Nephron progenitor cell (in vitro differentiated cells): Measurements from ENCODE around the gene HLCS.

ENCODE experiments used
- DNase-seq: peaks from one replicate; pipeline ENCODE4 v3.0.0; 2021
- H3K27ac Mint-ChIP-seq: 2 replicates; pipeline ENCODE4 v1.8.0; 2021; ENCODE audit warnings: mild to moderate bottlenecking, moderate library complexity, mixed read lengths
- H3K27me3 Mint-ChIP-seq: 2 replicates; pipeline ENCODE4 v1.8.0; 2021; ENCODE audit warnings: mild to moderate bottlenecking, low read depth, mixed read lengths; ENCODE audit not compliant: poor library complexity
- H3K36me3 Mint-ChIP-seq: 2 replicates; pipeline ENCODE4 v1.8.0; 2021; ENCODE audit warnings: low read depth, mixed read lengths
- H3K4me1 Mint-ChIP-seq: 2 replicates; pipeline ENCODE4 v1.8.0; 2021; ENCODE audit warnings: mixed read lengths
- H3K4me3 Mint-ChIP-seq: 2 replicates; pipeline ENCODE4 v1.8.0; 2021; ENCODE audit warnings: mild to moderate bottlenecking, moderate library complexity, mixed read lengths
- H3K9me3 Mint-ChIP-seq: 2 replicates; pipeline ENCODE4 v1.8.0; 2021; ENCODE audit warnings: mild to moderate bottlenecking, moderate library complexity, mixed read lengths
- CTCF ChIP-seq: fragments of 200-600 bp; sonication (generic); IDR thresholded peaks from 2 replicates; pipeline ENCODE4 v1.5.0; 2021; ENCODE audit warnings: antibody characterized with exemption

Gene HLCS

GRCh38 chr21:36845070-36845469 lies 121.4 kb downstream of the HLCS start:
- Mint-ChIP-seq H3K27ac (no peak overlapping the region), H3K27me3 (no peaks in the 10 kb centered on the region), H3K36me3 (peaks cover 5% of the 10 kb centered on the region), H3K4me1 (peaks cover 24% of the 10 kb centered on the region), H3K9me3 (no peaks in the 10 kb centered on the region), H3K4me3 (no peak overlapping the region)
- no peak for TF ChIP-seq CTCF
- no peak for DNase-seq

GRCh38 chr21:36841866-36842265 lies 124.6 kb downstream of the HLCS start:
- H3K27me3 Mint-ChIP-seq, result no peaks in the 10 kb centered on the region
- no peak for TF ChIP-seq CTCF
- no peaks in the 10 kb centered on the region for H3K9me3 Mint-ChIP-seq
- H3K36me3 Mint-ChIP-seq, result peaks cover 5% of the 10 kb centered on the region
- no peak overlapping the region for H3K4me3 Mint-ChIP-seq
- H3K27ac Mint-ChIP-seq, result peak overlapping the region; percentile 14
- H3K4me1 Mint-ChIP-seq, result peaks cover 35% of the 10 kb centered on the region
- DNase-seq, result no peak

- no peak for DNase-seq
- H3K4me3 Mint-ChIP-seq, result no peak overlapping the region
- H3K4me1 Mint-ChIP-seq, result peaks cover 30% of the 10 kb centered on the region
- peaks cover 5% of the 10 kb centered on the region for H3K36me3 Mint-ChIP-seq
- no peak for TF ChIP-seq CTCF
- no peak overlapping the region for H3K27ac Mint-ChIP-seq
- no peaks in the 10 kb centered on the region for H3K9me3 Mint-ChIP-seq
- no peaks in the 10 kb centered on the region for H3K27me3 Mint-ChIP-seq
These were observed 126.7 kb downstream of the HLCS start for GRCh38 chr21:36839735-36840134.

GRCh38 chr21:36839123-36839522 lies 127.3 kb downstream of the HLCS start:
- Mint-ChIP-seq H3K4me3 (no peak overlapping the region), H3K9me3 (no peaks in the 10 kb centered on the region), H3K4me1 (peaks cover 27% of the 10 kb centered on the region), H3K36me3 (peaks cover 5% of the 10 kb centered on the region), H3K27ac (peak overlapping the region; percentile 20), H3K27me3 (no peaks in the 10 kb centered on the region)
- TF ChIP-seq CTCF, result no peak
- DNase-seq, result no peak

- Mint-ChIP-seq H3K36me3 (no peaks in the 10 kb centered on the region), H3K4me1 (peaks cover 35% of the 10 kb centered on the region), H3K27ac (no peak overlapping the region), H3K4me3 (no peak overlapping the region), H3K9me3 (no peaks in the 10 kb centered on the region), H3K27me3 (no peaks in the 10 kb centered on the region)
- no peak for TF ChIP-seq CTCF
- no peak for DNase-seq
These were observed 131.1 kb downstream of the HLCS start for GRCh38 chr21:36835383-36835795.

GRCh38 chr21:36834192-36834591 lies 132.3 kb downstream of the HLCS start:
- Mint-ChIP-seq H3K36me3 (no peaks in the 10 kb centered on the region), H3K4me1 (peaks cover 43% of the 10 kb centered on the region), H3K27me3 (no peaks in the 10 kb centered on the region), H3K27ac (no peak overlapping the region), H3K9me3 (no peaks in the 10 kb centered on the region), H3K4me3 (no peak overlapping the region)
- DNase-seq, result no peak
- TF ChIP-seq CTCF, result no peak
